Gastrocnemius medialis (tissue), 4 donors: ENCODE data around the gene DNAJC15. TPM values are rescaled to one million over a fixed set of nuclear protein-coding genes. Genes with fewer than 3 reads are reported as not detected.

Source experiments
- ATAC-seq, 2 donors: fragments of 150-250 bp; one replicate each; pipeline ENCODE4 v1.9.1; 2016
- DNase-seq, 2 donors: peaks; one replicate each; pipeline ENCODE4 v3.0.0-alpha.2; 2019
- H3K27ac ChIP-seq, 4 donors: fragments of 200-600 bp; sonication (generic); 1 replicate in 1 of 4; 2 replicates in 3 of 4; pipeline ENCODE4 v1.5.1; 2016 to 2018; ENCODE audit warnings: mild to moderate bottlenecking in 2 of 4, moderate library complexity in 1 of 4
- H3K27me3 ChIP-seq, 3 donors: fragments of 200-600 bp; sonication (generic) in 2 of 3; 1 replicate in 1 of 3; 2 replicates in 2 of 3; pipeline versions ENCODE4 v1.5.1 to v1.6.0; 2016 to 2019; ENCODE audit warnings: mild to moderate bottlenecking in 1 of 3, moderate library complexity in 1 of 3
- H3K36me3 ChIP-seq, 2 donors: fragments of 200-600 bp; sonication (generic) in 1 of 2; one replicate each; pipeline ENCODE4 v1.5.1; 2017 to 2018
- H3K4me1 ChIP-seq, 2 donors: fragments of 200-600 bp; sonication (generic) in 1 of 2; one replicate each; pipeline ENCODE4 v1.5.1; 2016 to 2017; ENCODE audit warnings: mild to moderate bottlenecking in 2 of 2
- H3K4me3 ChIP-seq, 4 donors: fragments of 200-600 bp; sonication (generic) in 3 of 4; 1 replicate in 1 of 4; 2 replicates in 3 of 4; pipeline ENCODE4 v1.5.1; 2016 to 2019; ENCODE audit warnings: mild to moderate bottlenecking in 2 of 4
- H3K9me3 ChIP-seq, 3 donors: fragments of 200-600 bp; sonication (generic) in 2 of 3; 1 replicate in 1 of 3; 2 replicates in 2 of 3; pipeline ENCODE4 v1.5.1; 2016 to 2019
- CTCF ChIP-seq, 5 experiments: fragments of 450-650 bp in 3 of 5; fragments of 200-600 bp in 2 of 5; sonication (generic) in 2 of 5; IDR thresholded peaks in 4 of 5; conservative IDR thresholded peaks in 1 of 5; 1 replicate in 4 of 5; 2 replicates in 1 of 5; pipeline ENCODE4 v1.5.1; 2016 to 2019; ENCODE audit warnings: antibody characterized with exemption in 5 of 5, mild to moderate bottlenecking in 3 of 5, moderate library complexity in 3 of 5
- POLR2A ChIP-seq, 2 donors: fragments of 450-650 bp; IDR thresholded peaks; one replicate each; pipeline ENCODE4 v1.6.1; 2017; ENCODE audit warnings: antibody characterized with exemption in 2 of 2, mild to moderate bottlenecking in 2 of 2, moderate library complexity in 2 of 2
- in situ Hi-C, 4 donors: fragments of 200-750 bp; cut with MboI; loops; one replicate each; pipeline versions ENCODE4 v1.15.0 to v1.8.0; 2017; ENCODE audit warnings: low sequenced_read_pairs in 4 of 4
- intact Hi-C: fragments of 100-400 bp; cut with DNase I; formaldehyde crosslinking; loops from one replicate; pipeline ENCODE4 v1.15.1; 2023; ENCODE audit warnings: low total_unique reads
- total RNA-seq, 4 donors: library from RNA; depleted of rRNA; stranded (reverse); fragments of >200 nt; gene quantifications; one replicate each; pipeline versions ENCODE4 v1.1.0 to v1.2.3, GENCODE V29; 2016

DNAJC15 gene
- total RNA-seq, 4 donors from 2014 or later, result 6.2 to 19.5 (median 12.3) TPM

DNA sequence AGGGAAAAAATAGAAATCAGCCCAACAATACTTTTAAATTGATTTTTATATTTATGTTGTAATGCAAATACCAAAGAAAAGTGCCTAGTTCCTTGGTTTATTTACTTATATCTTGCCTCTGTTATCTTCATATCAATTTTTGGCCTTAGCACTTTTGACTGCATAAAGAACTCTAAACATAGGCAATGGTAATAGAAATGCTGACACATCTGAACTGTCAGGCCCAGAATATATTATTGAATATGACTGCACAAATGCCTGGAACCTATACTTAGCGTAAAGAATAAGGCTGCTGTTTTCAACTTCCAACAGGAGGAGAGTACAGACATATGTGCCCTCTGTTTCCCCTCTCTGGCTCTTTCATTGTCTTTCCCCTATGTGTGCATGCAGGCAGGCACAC lies 91.1 kb downstream of the DNAJC15 start:
- in situ Hi-C loops, result no loop called here
- H3K4me1 ChIP-seq, result no peaks in the 10 kb centered on the region
- no peak overlapping the region for H3K4me3 ChIP-seq
- DNase-seq, result no peak
- intact Hi-C loops, result no loop called here
- no peak for ATAC-seq
- H3K9me3 ChIP-seq, result no peaks in the 10 kb centered on the region
- H3K36me3 ChIP-seq, result no peaks in the 10 kb centered on the region
- H3K27me3 ChIP-seq, result peaks cover 0 to 6% (median 0%) of the 10 kb centered on the region in 3 donors
- TF ChIP-seq CTCF (IDR thresholded peaks at IDR 0.05 in 4 of 5, conservative IDR thresholded peaks at IDR 0.05 in 1 of 5), result no peak
- no peak for TF ChIP-seq POLR2A (IDR thresholded peaks at IDR 0.05)
- no peak overlapping the region for H3K27ac ChIP-seq

- in situ Hi-C loops (no loop called here), intact Hi-C loops (no loop called here)
- peaks cover 0 to 6% (median 0%) of the 10 kb centered on the region in 3 donors for H3K27me3 ChIP-seq
- H3K9me3 ChIP-seq, result no peaks in the 10 kb centered on the region
- H3K27ac ChIP-seq, result no peak overlapping the region
- no peaks in the 10 kb centered on the region for H3K4me1 ChIP-seq
- DNase-seq, result no peak
- TF ChIP-seq POLR2A (IDR thresholded peaks at IDR 0.05) (no peak), CTCF (IDR thresholded peaks at IDR 0.05 in 4 of 5, conservative IDR thresholded peaks at IDR 0.05 in 1 of 5) (no peak)
- ATAC-seq, result no peak
- H3K4me3 ChIP-seq, result no peak overlapping the region
- no peaks in the 10 kb centered on the region for H3K36me3 ChIP-seq
These were observed 91.8 kb downstream of the DNAJC15 start for GRCh38 chr13:43115141-43115540.

DNA sequence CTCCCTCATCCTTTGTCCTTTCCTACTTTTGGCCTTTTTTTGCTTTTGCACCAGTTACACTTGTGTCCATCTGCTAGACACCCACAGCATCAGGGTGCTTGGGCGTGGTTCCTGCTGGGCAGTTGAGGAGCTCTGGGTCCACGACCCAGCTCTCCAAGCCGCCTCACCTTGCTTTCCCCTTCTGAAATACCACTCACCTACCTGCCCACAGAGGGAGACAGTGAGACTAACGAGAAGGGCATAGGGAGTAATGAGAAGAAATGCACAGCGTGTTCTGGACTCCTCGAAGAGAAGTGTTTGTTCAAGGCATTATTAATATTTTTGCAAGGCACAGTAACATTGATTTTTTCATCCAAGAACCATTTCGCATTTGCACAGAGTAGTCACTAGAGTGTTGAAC lies 92.9 kb downstream of the DNAJC15 start:
- in situ Hi-C loops, result no loop called here
- TF ChIP-seq POLR2A (IDR thresholded peaks at IDR 0.05) (no peak), CTCF (IDR thresholded peaks at IDR 0.05 in 4 of 5, conservative IDR thresholded peaks at IDR 0.05 in 1 of 5) (no peak)
- DNase-seq, result no peak
- Histone ChIP-seq H3K36me3 (no peaks in the 10 kb centered on the region), H3K4me3 (no peak overlapping the region), H3K27ac (no peak overlapping the region), H3K4me1 (no peaks in the 10 kb centered on the region), H3K27me3 (peaks cover 0 to 6% (median 0%) of the 10 kb centered on the region in 3 donors), H3K9me3 (no peaks in the 10 kb centered on the region)
- ATAC-seq, result no peak
- intact Hi-C loops, result no loop called here

GRCh38 chr13:43118521-43118920 lies 95.1 kb downstream of the DNAJC15 start:
- intact Hi-C loops, result no loop called here

More at GRCh38 chr13:43118521-43118920, 95.1 kb downstream of the DNAJC15 start:
- in situ Hi-C loops, result no loop called here
- TF ChIP-seq CTCF (IDR thresholded peaks at IDR 0.05 in 4 of 5, conservative IDR thresholded peaks at IDR 0.05 in 1 of 5), result no peak
- no peak for TF ChIP-seq POLR2A (IDR thresholded peaks at IDR 0.05)
- no peaks in the 10 kb centered on the region for H3K9me3 ChIP-seq
- H3K36me3 ChIP-seq, result no peaks in the 10 kb centered on the region
- no peak overlapping the region for H3K4me3 ChIP-seq
- no peak for ATAC-seq
- H3K4me1 ChIP-seq, result no peaks in the 10 kb centered on the region
- H3K27me3 ChIP-seq, result peaks cover 0 to 6% (median 0%) of the 10 kb centered on the region in 3 donors
- no peak for DNase-seq
- H3K27ac ChIP-seq, result no peak overlapping the region
